Measurements from ENCODE around the gene RASSF3. TPM values are rescaled to one million over a fixed set of nuclear protein-coding genes. Genes with fewer than 3 reads are reported as not detected.

RASSF3 gene
- total and polyA plus RNA-seq, 7 donors: 34.7 to 348 (median 143) TPM

DNA sequence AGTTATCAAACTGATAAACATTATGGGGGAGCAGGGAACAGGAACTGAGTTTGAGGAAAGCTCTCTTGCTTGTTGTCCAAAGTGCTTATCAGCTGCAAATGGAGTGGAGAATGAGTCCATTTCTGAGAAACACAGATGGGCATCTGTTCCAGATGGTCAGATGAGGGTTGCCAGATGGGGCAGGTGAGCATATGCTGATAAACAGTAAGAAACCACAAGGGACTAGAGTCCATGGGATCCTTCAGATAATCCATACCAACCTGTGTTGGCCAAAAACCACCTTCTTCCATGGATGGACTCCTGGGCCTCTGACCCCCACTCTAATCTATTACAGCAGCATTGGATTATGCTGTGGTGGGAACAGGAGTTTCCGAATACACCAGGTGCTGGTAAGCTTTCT lies 110.6 kb downstream of the RASSF3 start:
- peaks cover 19 to 95% (median 35%) of the 10 kb centered on the region in 4 donors for H3K36me3 ChIP-seq
- no peaks in the 10 kb centered on the region for H3K27me3 ChIP-seq
- WGBS, 2 donors: 96 to 100% methylated on average over 1 of the region's 1 CpG
- no peak for DNase-seq
- no peak overlapping the region for H3K27ac ChIP-seq
- no peaks in the 10 kb centered on the region for H3K9me3 ChIP-seq
- intact Hi-C loops (cut with DNase I): no loop called here
- H3K4me1 ChIP-seq: no peaks in the 10 kb centered on the region
- TF ChIP-seq POLR2A (IDR thresholded peaks at IDR 0.05) (no peak), EP300 (IDR thresholded peaks at IDR 0.05) (no peak), CTCF (IDR thresholded peaks at IDR 0.05) (no peak), POLR2AphosphoS5 (IDR thresholded peaks at IDR 0.05) (no peak)
- H3K4me3 ChIP-seq: no peak overlapping the region

GRCh38 chr12:64722835-64723234 lies 112.5 kb downstream of the RASSF3 start:
- WGBS, 2 donors: 97 to 99% methylated on average over 4 of the region's 4 CpGs
- Histone ChIP-seq H3K9me3 (no peaks in the 10 kb centered on the region), H3K27me3 (no peaks in the 10 kb centered on the region), H3K4me3 (no peak overlapping the region), H3K4me1 (no peaks in the 10 kb centered on the region), H3K36me3 (peaks cover 19 to 85% (median 23%) of the 10 kb centered on the region in 4 donors), H3K27ac (no peak overlapping the region)
- intact Hi-C loops (cut with DNase I): no loop called here
- no peak for DNase-seq
- TF ChIP-seq POLR2A (IDR thresholded peaks at IDR 0.05) (no peak), POLR2AphosphoS5 (IDR thresholded peaks at IDR 0.05) (no peak)

DNA sequence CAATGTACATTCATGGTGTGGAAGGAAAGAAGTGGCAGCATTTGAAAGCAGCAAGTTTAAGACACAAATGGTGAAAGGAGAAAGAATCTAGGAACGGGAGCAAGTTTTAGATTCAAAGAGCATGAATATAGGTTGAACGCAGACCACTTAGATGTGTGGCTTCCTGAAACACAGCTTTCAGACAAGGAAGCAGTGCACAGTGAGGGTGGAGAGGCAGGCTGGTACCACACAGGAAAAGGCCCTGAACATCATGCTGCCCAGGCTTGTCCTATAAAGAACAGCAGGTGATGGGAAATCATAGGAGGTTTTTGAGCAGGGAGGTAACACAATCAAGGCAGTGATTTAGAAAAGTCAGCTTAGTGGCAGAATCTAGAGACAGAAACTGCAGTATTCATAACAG lies 113.3 kb downstream of the RASSF3 start:
- Histone ChIP-seq H3K36me3 (peaks cover 19 to 85% (median 25%) of the 10 kb centered on the region in 4 donors), H3K4me3 (no peak overlapping the region), H3K27ac (no peak overlapping the region), H3K9me3 (no peaks in the 10 kb centered on the region), H3K27me3 (no peaks in the 10 kb centered on the region), H3K4me1 (no peaks in the 10 kb centered on the region)
- intact Hi-C loops (cut with DNase I): no loop called here
- DNase-seq: no peak
- 86 to 96% methylated on average over 2 of the region's 2 CpGs for WGBS, 2 donors
- TF ChIP-seq POLR2AphosphoS5 (IDR thresholded peaks at IDR 0.05): no peak
- no peak for TF ChIP-seq EP300 (IDR thresholded peaks at IDR 0.05)
- no peak for TF ChIP-seq POLR2A (IDR thresholded peaks at IDR 0.05)
- no peak for TF ChIP-seq CTCF (IDR thresholded peaks at IDR 0.05)

- Histone ChIP-seq H3K27ac (no peak overlapping the region), H3K4me3 (no peak overlapping the region), H3K27me3 (no peaks in the 10 kb centered on the region), H3K4me1 (peaks cover 0 to under 1% (median 0%) of the 10 kb centered on the region in 4 donors), H3K36me3 (peaks cover 19 to 82% (median 24%) of the 10 kb centered on the region in 4 donors), H3K9me3 (no peaks in the 10 kb centered on the region)
- 94 to 95% methylated on average over 11 of the region's 11 CpGs for WGBS, 2 donors
- no peak for TF ChIP-seq EP300 (IDR thresholded peaks at IDR 0.05)
- TF ChIP-seq POLR2A (IDR thresholded peaks at IDR 0.05): no peak
- TF ChIP-seq CTCF (IDR thresholded peaks at IDR 0.05): no peak
- no peak for TF ChIP-seq POLR2AphosphoS5 (IDR thresholded peaks at IDR 0.05)
- intact Hi-C loops (cut with DNase I): no loop called here
- no peak for DNase-seq
Observed at GRCh38 chr12:64724201-64724745, 114.0 kb downstream of the RASSF3 start.

DNA sequence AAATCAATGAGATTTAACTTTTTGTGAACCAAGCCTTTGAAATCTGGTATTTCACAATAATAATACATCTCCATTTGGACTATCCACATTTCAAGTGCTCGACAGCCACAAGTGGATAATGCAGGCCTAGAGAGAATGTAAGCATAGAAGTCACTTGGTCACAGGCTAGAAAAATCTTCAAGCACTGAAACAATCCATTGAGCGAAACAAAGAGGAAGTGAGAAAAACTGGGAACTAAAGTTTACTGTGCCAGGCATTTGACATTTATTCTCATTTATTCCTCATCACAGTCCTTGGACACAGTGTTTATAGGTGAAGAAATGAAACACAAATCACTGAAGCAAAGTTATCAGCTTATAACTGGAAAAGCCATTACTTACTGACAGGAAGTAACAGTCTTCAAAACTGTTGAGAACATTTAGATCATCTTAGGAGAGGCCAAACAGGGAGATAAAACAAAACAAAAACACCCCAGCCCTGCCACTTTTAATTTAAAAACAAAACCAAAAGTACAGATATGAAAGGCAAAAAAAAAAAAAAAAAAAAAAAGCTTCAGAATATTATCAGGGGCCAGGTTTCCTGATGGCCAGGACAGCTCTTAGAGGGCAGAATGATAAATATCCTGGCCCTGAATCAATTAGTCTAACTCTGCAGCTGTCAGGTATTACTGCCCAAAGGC lies 119.8 kb downstream of the RASSF3 start:
- Histone ChIP-seq H3K9me3 (no peaks in the 10 kb centered on the region), H3K4me1 (peaks cover 0 to 13% (median 4%) of the 10 kb centered on the region in 4 donors), H3K4me3 (no peak overlapping the region), H3K36me3 (peaks cover 0 to 55% (median 13%) of the 10 kb centered on the region in 4 donors), H3K27me3 (no peaks in the 10 kb centered on the region), H3K27ac (peak overlapping the region in 3 of 4 donors; percentile 15 to 41 (median 21))
- no peak for TF ChIP-seq EP300 (IDR thresholded peaks at IDR 0.05)
- TF ChIP-seq POLR2A (IDR thresholded peaks at IDR 0.05): no peak
- TF ChIP-seq POLR2AphosphoS5 (IDR thresholded peaks at IDR 0.05): no peak
- TF ChIP-seq CTCF (IDR thresholded peaks at IDR 0.05): no peak
- intact Hi-C loops (cut with DNase I): no loop called here
- no peak for DNase-seq
- 64 to 89% methylated on average over 2 of the region's 2 CpGs for WGBS, 2 donors

All from sigmoid colon (tissue), 7 donors.